HepG2 (cell line): ENCODE measurements around the gene RHBDL1. TPM values are rescaled to one million over a fixed set of nuclear protein-coding genes. Genes with fewer than 3 reads are reported as not detected.

Experiments
- ATAC-seq: fragments of 200-7000 bp; cut with Tn5 transposase; 3 replicates; pipeline ENCODE4 v1.9.1; 2020; ENCODE audit warnings: mild to moderate bottlenecking, moderate library complexity
- BruUV-seq: library from RNA; stranded (reverse); fragments of 400-500 nt; replicated peaks from 2 replicates; lab custom pipeline; 2021; lab: Mats Ljungman, UMichigan
- CTCF ChIA-PET: fragments of 300-600 bp; formaldehyde crosslinking; extraction: SDS; loops from one replicate; lab custom pipeline; 2021; ENCODE audit warnings: low total read pairs, inconsistent platforms, low intra/inter-chr PET ratio; lab: Yijun Ruan, JAX
- POLR2A ChIA-PET: fragments of 350-600 bp; sonication (Branson Sonifier 250); formaldehyde crosslinking; loops from one replicate; lab custom pipeline; 2020; ENCODE audit warnings: antibody characterized with exemption, inconsistent platforms; lab: Yijun Ruan, JAX
- DNase-seq: peaks from one replicate; pipeline ENCODE4 v3.0.0-alpha.2; 2015; ENCODE audit warnings: low spot score
- FAIRE-seq: peaks from 3 replicates; lab custom pipeline; 2011; peaks lifted over from hg19 to GRCh38; lab: Jason Lieb, UNC
- H2AFZ ChIP-seq: one replicate; pipeline ENCODE4 v1.6.1; 2011; ENCODE audit warnings: low read length, inconsistent platforms
- H3K27ac ChIP-seq: fragments of 300-600 bp; 3 replicates; pipeline ENCODE4 v1.8.0; 2011; ENCODE audit warnings: mixed run types, mild to moderate bottlenecking, mixed read lengths, low read length, inconsistent platforms; ENCODE audit not compliant: insufficient read depth; ENCODE audit errors: extremely low read length
- H3K27me3 ChIP-seq, 2 experiments: fragments of 200-600 bp in 1 of 2; 2 replicates in 1 of 2; 3 replicates in 1 of 2; pipeline versions ENCODE4 v1.6.0 to v1.8.0; 2011; ENCODE audit warnings: low read length in 2 of 2, mild to moderate bottlenecking in 2 of 2, moderate library complexity in 2 of 2, inconsistent platforms in 1 of 2; ENCODE audit not compliant: insufficient read depth in 2 of 2, control insufficient read depth in 1 of 2
- H3K36me3 ChIP-seq, 2 experiments: fragments of 200-600 bp in 1 of 2; replicated peaks in 1 of 2; 2 replicates in 1 of 2; 3 replicates in 1 of 2; pipeline versions ENCODE4 v1.5.1 to v1.8.0; 2011; ENCODE audit warnings: low read length in 2 of 2, inconsistent platforms in 1 of 2; ENCODE audit not compliant: insufficient read depth in 2 of 2, control insufficient read depth in 1 of 2
- H3K4me1 ChIP-seq: 2 replicates; pipeline ENCODE4 v1.5.1; 2012; ENCODE audit warnings: low read length, inconsistent platforms; ENCODE audit not compliant: insufficient read depth
- H3K4me2 ChIP-seq: 2 replicates; pipeline ENCODE4 v1.6.0; 2011; ENCODE audit warnings: low read depth, low read length, inconsistent platforms
- H3K4me3 ChIP-seq, 3 experiments: fragments of 200-600 bp in 1 of 3; sonication (generic), shearing (Covaris generic) in 1 of 3; replicated peaks in 1 of 3; 2 replicates each; pipeline ENCODE4 v1.5.1; 2011 to 2016; ENCODE audit warnings: low read length in 3 of 3, inconsistent platforms in 2 of 3, low read depth in 2 of 3, mild to moderate bottlenecking in 2 of 3, control low read depth in 1 of 3, mixed read lengths in 1 of 3; ENCODE audit not compliant: insufficient read depth in 1 of 3
- H3K79me2 ChIP-seq: one replicate; pipeline ENCODE4 v1.6.1; 2011; ENCODE audit warnings: low read length, inconsistent platforms; ENCODE audit not compliant: insufficient read depth
- H3K9ac ChIP-seq: 2 replicates; pipeline ENCODE4 v1.6.0; 2011; ENCODE audit warnings: mild to moderate bottlenecking, low read depth, low read length, inconsistent platforms; ENCODE audit not compliant: insufficient read depth
- H3K9me3 ChIP-seq: 2 replicates; pipeline ENCODE4 v1.5.1; 2012; ENCODE audit warnings: mild to moderate bottlenecking, low read length
- H4K20me1 ChIP-seq: 2 replicates; pipeline ENCODE4 v1.6.0; 2011; ENCODE audit warnings: inconsistent platforms, mild to moderate bottlenecking, low read length, moderate library complexity; ENCODE audit not compliant: insufficient read depth
- AGO2 ChIP-seq: fragments of 200-400 bp; formaldehyde crosslinking; optimal IDR thresholded peaks from 2 replicates; pipeline ENCODE3; 2017; ENCODE audit warnings: mild to moderate bottlenecking, low read depth, low read length, moderate library complexity
- HNRNPL ChIP-seq: fragments of 200-400 bp; formaldehyde crosslinking; IDR thresholded peaks from 2 replicates; pipeline ENCODE4 v1.6.1; 2017; ENCODE audit warnings: mild to moderate bottlenecking, low read depth, low read length
- MTA1 ChIP-seq: sonication (generic); formaldehyde crosslinking; IDR thresholded peaks from 2 replicates; pipeline ENCODE4 v1.4.0; 2020; ENCODE audit warnings: missing genetic modification reagents, mild to moderate bottlenecking, borderline replicate concordance
- NFATC3 ChIP-seq: sonication (generic); formaldehyde crosslinking; IDR thresholded peaks from 2 replicates; pipeline ENCODE4 v1.5.1; 2020; ENCODE audit warnings: mild to moderate bottlenecking, missing genetic modification reagents
- SAFB2 ChIP-seq: sonication (generic); formaldehyde crosslinking; IDR thresholded peaks from 2 replicates; pipeline ENCODE4 v1.5.1; 2020; ENCODE audit warnings: missing genetic modification reagents, low read depth, mild to moderate bottlenecking, borderline replicate concordance
- WIZ ChIP-seq: sonication (generic); formaldehyde crosslinking; IDR thresholded peaks from 2 replicates; pipeline ENCODE4 v1.5.1; 2020; ENCODE audit warnings: mild to moderate bottlenecking, missing genetic modification reagents
- ZFP36 ChIP-seq: fragments of 150-350 bp; IDR thresholded peaks from 2 replicates; pipeline ENCODE4 v1.6.1; 2018; ENCODE audit warnings: borderline replicate concordance, low read length, low read depth; ENCODE audit not compliant: partially characterized antibody
- WGBS: methylation state at CpG from one replicate; pipeline ENCODE4 v1.1.6; 2017; ENCODE audit warnings: low lambda C conversion rate; 5-methylcytosine and 5-hydroxymethylcytosine counted together
- in situ Hi-C: cut with HindIII; loops from 2 replicates; pipeline ENCODE4 v1.10.0; 2017; ENCODE audit warnings: low pct_unique_long_range_greater_than_20kb; ENCODE audit not compliant: extremely low pct_ligation_motif_present
- intact Hi-C: fragments of 100-400 bp; cut with micrococcal nuclease; formaldehyde crosslinking; loops from one replicate; pipeline ENCODE4 v1.10.0; 2022; ENCODE audit not compliant: unreplicated experiment
- polyA plus RNA-seq, 8 experiments: library from polyadenylated mRNA; depleted of rRNA in 3 of 8; stranded (reverse) in 7 of 8; unstranded in 1 of 8; fragments of >200 nt; fragmentation: Illumina TruSeq in 4 of 8; extraction: Trizol in 4 of 8; gene quantifications; 2 replicates each; pipeline versions ENCODE4 v1.2.1 to v1.2.3, GENCODE V29; 2011 to 2016; ENCODE audit warnings: low read depth in 4 of 8, missing spikeins in 1 of 8, mixed read lengths in 1 of 8; ENCODE audit not compliant: insufficient read depth in 1 of 8
- total RNA-seq, 5 experiments: library from RNA; depleted of rRNA; stranded (reverse); fragments of >200 nt; fragmentation: Illumina TruSeq; extraction: Trizol; gene quantifications; 2 replicates each; pipeline ENCODE4 v1.2.3, GENCODE V29; 2016; ENCODE audit warnings: low read depth in 1 of 5
- TF ChIP-seq, protein P1 (sequence below): sonication (generic); formaldehyde crosslinking; IDR thresholded peaks from 2 replicates; pipeline ENCODE4 v1.8.1; 2022; ENCODE audit warnings: low read depth, mild to moderate bottlenecking, missing genetic modification reagents

Gene RHBDL1
- total and polyA plus RNA-seq, 2 of the 13 experiments (the other 11 are each of a cell fraction or from before 2014, with no cell fraction given), result 1.8 to 3.8 TPM

DNA sequence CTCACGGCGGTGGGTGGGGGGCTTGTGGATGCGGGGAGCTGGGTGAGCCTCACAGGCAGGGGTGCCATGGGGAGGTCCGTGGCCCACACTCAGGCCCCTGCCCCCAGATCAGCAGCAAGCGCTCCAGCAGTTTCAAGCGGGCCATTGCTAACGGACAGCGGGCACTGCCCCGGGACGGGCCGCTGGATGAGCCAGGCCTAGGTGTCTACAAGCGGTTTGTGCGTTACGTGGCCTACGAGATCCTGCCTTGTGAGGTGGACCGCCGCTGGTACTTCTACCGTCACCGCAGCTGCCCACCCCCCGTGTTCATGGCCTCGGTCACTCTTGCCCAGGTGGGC, 1.1 kb downstream of the RHBDL1 start (continued):
- TF ChIP-seq NFATC3 (CRISPR knock-in tag), result no peak
- TF ChIP-seq AGO2, result peak; percentile 27
- TF ChIP-seq SAFB2, result no peak

DNA sequence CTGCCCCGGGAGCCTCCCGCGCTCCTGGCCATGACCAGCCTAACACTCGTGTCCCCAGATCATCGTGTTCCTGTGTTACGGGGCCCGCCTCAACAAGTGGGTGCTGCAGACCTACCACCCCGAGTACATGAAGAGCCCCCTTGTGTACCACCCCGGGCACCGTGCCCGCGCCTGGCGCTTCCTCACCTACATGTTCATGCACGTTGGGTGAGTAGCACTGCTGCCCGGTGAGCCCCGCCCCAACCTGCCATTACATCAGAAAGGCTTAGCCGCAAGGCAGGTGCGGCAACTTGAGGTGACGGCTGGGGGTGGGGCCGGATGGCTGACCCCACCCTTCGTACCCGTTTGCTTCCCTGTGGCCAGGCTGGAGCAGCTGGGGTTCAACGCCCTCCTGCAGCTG, 1.4 kb downstream of the RHBDL1 start:
- ChIA-PET CTCF (no interaction called here), POLR2A (interaction anchor here (1.6 to 1.9 kb wide), 3 partner anchors 9 to 28 kb away, joined by 5 to 12 read pairs (median 6); partner anchors contain the start of genes RHOT2 and WDR90)
- peaks cover 14 to 24% of the 10 kb centered on the region in 2 experiments; a peak in 4 of 5 replicates for H3K36me3 ChIP-seq
- intact Hi-C loops, result no loop called here
- H3K27ac ChIP-seq, result no peak overlapping the region
- FAIRE-seq, result no peak
- no peak for DNase-seq
- no TSS peak for BruUV-seq
- H3K4me2 ChIP-seq, result no peak overlapping the region
- no peak overlapping the region for H2AFZ ChIP-seq
- H3K9ac ChIP-seq, result no peak overlapping the region
- H3K79me2 ChIP-seq, result peaks cover 12% of the 10 kb centered on the region
- no peaks in the 10 kb centered on the region; a peak in 1 of 5 replicates for H3K27me3 ChIP-seq
- in situ Hi-C loops, result no loop called here
- no peaks in the 10 kb centered on the region for H3K9me3 ChIP-seq
- no peak for ATAC-seq
- TF ChIP-seq, protein P1, sequence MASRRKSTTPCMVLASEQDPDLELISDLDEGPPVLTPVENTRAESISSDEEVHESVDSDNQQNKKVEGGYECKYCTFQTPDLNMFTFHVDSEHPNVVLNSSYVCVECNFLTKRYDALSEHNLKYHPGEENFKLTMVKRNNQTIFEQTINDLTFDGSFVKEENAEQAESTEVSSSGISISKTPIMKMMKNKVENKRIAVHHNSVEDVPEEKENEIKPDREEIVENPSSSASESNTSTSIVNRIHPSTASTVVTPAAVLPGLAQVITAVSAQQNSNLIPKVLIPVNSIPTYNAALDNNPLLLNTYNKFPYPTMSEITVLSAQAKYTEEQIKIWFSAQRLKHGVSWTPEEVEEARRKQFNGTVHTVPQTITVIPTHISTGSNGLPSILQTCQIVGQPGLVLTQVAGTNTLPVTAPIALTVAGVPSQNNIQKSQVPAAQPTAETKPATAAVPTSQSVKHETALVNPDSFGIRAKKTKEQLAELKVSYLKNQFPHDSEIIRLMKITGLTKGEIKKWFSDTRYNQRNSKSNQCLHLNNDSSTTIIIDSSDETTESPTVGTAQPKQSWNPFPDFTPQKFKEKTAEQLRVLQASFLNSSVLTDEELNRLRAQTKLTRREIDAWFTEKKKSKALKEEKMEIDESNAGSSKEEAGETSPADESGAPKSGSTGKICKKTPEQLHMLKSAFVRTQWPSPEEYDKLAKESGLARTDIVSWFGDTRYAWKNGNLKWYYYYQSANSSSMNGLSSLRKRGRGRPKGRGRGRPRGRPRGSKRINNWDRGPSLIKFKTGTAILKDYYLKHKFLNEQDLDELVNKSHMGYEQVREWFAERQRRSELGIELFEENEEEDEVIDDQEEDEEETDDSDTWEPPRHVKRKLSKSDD (CRISPR knock-in tag), result peak; percentile 40; the same call in 1 of the 2 replicates
- TF ChIP-seq WIZ (CRISPR knock-in tag), result no peak
- peak; percentile 87 for TF ChIP-seq HNRNPL
- 0 out of 2 replicates have a peak, but pooled peaks have one; percentile 13 for TF ChIP-seq MTA1 (CRISPR knock-in tag)
- peak; percentile 18 for TF ChIP-seq AGO2
- TF ChIP-seq ZFP36, result no peak
- no peak overlapping the region for H3K4me3 ChIP-seq
- H4K20me1 ChIP-seq, result 0 out of 2 replicates have a peak, but pooled peaks cover 3% of the 10 kb centered on the region
- WGBS, result 96% methylated on average over 17 of the region's 23 CpGs
- H3K4me1 ChIP-seq, result peaks cover 44% of the 10 kb centered on the region
